ENCODE data around the gene IGFL3.
A peak's percentile ranks its signal among the peaks of the same experiment; 100 is the strongest.
"Not testable (repeated sequence)": the region's sequence is repeated elsewhere in the genome, so short reads cannot be mapped to it uniquely, and the experiment has no call there.

The IGFL3 gene

DNA sequence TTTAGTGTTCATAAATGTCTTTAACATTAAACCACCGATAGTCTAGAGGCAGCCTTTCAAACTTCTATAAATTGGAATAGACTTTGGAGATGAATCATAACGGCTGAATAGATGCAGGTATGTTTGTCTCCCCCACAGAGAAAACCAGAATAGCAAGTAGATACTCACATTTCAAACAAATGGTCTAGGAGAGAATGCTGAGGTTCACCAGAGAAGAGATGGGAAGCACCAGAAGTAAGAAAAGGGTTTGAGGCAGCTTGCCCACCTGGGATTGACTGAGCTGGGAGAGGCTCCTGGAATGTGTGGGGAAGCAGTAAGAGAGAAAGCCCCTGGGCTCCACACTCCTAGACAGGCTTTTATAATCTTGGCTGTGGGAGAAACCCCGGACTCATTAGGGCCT, 6.4 kb downstream of the IGFL3 start:
- DNase-seq, result no peak

GRCh38 chr19:46116121-46116520, 8.4 kb downstream of the IGFL3 start:
- DNase-seq, result no peak

DNA sequence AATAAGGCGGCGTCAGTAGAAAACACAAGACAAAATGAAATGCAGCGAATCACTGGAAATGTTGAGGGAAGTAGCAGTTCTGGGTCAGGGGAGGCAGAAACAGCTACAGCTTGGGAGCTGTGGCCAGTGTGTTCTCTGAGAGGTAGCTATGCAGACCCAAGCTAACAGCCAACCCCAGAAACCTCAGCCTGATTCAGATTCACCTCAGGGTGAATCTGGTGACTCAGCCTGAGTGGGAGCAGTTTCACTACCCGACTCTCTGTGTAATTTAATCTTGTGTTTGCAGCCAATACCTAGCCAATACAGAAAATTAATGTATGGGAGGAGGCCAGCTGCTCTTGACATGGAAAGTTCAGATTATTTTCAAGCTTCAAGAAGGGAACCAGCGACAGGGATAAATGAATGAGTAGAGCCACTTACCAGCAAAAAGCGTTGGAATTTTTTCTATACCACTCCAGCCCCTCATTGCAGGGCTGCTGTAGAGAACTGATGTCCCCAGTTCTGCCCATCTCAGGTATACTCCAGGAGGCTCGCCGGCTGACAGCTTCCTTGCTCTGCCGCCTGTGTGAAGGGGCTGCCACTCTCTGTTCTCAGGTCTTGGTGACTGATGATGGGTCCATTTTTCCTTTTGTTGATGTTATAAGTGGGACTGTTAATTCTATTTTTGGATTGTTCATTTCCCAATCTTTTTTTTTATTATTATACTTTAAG, 8.9 kb downstream of the IGFL3 start:
- no peak for DNase-seq

DNA sequence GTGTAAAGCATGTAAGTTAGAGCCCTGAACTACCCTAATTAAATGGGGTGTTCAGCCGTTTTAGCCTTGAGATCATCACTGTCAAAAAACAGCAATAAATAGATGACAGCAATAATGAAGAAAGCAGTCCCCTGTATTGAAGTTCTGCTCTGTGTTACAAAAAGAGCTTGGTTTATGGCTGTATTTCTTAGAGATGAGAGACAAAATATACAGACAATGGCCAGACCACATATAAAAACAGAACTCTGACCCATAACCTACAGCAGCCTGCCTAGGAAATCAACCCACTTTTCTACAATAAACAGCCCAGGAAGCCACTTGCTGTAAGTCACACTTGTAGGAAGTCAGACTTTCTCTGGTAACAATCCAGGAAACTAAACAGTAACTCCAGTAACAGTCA, 10.8 kb downstream of the IGFL3 start:
- no peak for DNase-seq

DNA sequence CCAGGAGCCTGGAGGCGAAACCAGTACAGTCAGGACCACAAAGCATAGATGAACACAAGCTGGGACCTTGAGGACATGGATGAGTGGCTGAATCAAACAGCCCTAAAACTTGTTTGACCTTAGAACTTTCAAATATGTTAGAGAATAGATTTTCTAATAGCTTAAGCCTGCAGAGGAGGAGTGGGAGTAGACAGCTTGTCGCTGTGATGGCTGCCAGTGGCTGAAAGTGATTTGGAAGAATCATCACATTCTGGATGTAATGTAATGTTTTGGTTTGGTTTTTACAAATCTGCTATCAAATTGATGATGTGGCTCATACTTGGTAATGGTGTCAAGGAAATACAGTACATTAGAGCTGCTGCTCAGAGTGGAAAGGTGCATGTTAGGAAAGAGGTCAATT, 12.0 kb downstream of the IGFL3 start:
- DNase-seq, result no peak

DNA sequence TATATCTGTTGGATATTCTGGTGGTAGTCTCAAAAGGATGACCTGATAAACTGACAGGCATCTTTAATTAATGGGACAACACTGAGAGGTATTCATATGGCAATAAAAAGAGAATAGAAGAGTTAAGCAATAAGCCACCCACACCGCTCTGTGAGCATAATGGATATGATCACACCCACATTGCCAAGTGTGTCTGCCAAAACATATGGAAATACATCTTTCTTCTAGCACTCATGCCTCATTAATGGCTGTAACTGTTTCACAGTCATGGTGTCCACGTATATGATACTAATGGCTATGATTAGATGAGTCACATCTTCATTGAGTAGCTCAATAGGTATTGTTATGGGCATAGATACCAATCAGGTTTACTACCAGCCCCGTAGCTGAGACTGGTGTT, 13.1 kb downstream of the IGFL3 start:
- DNase-seq, result no peak

GRCh38 chr19:46109876-46110275, 14.6 kb downstream of the IGFL3 start:
- DNase-seq, result no peak

DNA sequence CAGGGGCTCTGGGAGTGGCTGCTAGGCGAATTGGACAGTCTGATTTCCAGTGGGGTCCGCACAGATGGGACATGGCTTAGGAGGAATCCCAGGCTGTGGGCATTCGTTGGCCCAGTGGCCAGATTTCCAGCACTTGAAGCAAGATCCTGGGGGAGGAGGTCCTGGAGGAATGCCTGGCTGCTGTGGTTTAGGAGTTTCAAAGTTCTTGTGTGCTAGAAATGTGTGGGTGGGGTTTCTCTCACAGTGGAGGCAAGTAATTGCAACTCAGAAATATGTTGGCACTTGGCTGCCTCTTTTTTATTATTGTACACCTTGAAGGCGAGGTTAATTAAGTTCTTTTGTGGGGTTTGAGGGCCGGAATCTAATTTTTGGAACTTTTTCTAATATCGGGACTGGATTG, 17.1 kb downstream of the IGFL3 start:
- DNase-seq, result no peak

GRCh38 chr19:46102333-46102732, 22.2 kb downstream of the IGFL3 start:
- not testable (repeated sequence) for DNase-seq

DNA sequence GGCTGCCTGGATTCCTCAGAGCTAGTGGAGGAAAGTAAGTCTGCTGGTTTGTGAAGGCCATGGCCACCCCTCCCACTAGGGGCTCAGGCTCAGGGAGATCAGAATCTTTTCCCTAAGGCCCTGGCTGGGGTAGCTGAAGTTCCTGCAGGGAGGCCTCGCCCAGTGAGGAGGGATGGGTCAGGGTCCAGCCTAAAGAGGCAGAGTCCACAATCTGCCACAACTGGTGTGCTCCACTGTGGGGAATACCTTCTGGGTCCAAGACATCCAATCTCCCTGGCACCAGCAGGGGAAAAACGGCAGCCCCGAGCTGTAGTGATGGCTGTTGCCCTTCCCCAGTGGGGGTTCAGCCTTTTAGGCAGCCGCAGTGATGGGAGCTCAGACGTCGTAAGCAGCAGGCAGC, 23.2 kb downstream of the IGFL3 start:
- no peak for DNase-seq

DNA sequence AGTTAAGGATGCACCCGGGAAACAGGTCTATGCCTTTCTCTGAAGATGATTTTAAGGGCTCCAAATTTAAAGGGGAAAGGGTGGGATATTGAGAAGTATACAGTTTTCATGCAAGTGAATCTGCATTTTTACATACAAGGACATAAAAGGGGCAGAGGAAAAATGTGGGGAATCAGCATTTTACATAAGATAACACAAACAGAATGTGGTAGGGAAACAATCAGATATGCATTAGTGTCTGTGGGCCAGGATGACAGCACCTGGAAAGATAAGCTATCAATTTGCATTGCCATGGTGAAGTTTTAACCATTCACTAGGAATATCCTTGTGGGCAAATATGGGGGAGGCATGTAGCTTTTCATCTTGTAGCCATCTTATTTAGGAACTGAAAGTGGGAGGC, 24.1 kb downstream of the IGFL3 start:
- DNase-seq, result no peak

DNA sequence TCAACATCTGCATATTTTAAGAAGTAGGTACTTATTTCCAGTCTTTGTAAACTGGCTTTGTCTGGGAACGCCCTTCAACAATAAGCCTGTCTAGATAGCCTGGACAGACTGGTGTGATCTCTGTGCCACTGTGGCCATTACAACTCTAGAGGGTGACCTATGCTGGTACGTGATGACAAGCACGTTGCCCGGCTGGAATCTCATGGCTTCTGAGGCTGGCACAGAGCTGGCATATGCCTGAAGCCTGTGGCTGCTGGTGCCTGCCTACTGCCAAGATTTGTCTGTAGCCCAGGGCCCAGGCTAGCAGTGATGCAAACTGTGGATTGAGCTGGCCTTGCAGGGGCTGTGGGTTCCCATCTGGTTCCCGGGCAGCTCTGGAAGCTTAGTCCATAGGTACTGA, 34.0 kb downstream of the IGFL3 start:
- no peak for DNase-seq

GRCh38 chr19:46089432-46089831, 35.1 kb downstream of the IGFL3 start:
- no peak for DNase-seq

GRCh38 chr19:46088101-46088500, 36.4 kb downstream of the IGFL3 start:
- no peak for DNase-seq

GRCh38 chr19:46085888-46086287, 38.6 kb downstream of the IGFL3 start:
- DNase-seq, result no peak

GRCh38 chr19:46082728-46083050, 41.8 kb downstream of the IGFL3 start:
- no peak for DNase-seq

GRCh38 chr19:46081928-46082727, 42.4 kb downstream of the IGFL3 start:
- DNase-seq, result no peak

DNA sequence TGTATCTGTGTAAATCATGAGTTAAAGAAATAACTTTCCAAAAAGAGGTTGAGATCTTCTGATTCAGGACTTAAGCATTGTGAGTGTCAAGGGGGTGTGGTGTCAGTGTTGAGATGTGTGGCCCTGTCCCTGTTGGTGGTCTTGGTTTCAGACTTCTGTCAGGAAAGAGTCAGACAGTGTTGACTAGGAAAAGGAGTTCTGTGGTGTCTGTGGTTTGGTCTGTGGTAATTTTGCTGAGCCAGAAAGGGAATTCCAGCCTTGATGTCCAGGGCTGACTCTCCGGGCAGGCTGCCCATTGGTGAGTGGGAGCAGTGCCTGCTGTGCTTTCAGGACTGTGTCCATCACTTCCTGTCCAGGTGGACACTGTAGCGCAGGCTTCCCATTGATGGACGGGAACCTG, 43.9 kb downstream of the IGFL3 start:
- DNase-seq, result no peak

GRCh38 chr19:46079576-46079975, 44.9 kb downstream of the IGFL3 start:
- no peak for DNase-seq

DNA sequence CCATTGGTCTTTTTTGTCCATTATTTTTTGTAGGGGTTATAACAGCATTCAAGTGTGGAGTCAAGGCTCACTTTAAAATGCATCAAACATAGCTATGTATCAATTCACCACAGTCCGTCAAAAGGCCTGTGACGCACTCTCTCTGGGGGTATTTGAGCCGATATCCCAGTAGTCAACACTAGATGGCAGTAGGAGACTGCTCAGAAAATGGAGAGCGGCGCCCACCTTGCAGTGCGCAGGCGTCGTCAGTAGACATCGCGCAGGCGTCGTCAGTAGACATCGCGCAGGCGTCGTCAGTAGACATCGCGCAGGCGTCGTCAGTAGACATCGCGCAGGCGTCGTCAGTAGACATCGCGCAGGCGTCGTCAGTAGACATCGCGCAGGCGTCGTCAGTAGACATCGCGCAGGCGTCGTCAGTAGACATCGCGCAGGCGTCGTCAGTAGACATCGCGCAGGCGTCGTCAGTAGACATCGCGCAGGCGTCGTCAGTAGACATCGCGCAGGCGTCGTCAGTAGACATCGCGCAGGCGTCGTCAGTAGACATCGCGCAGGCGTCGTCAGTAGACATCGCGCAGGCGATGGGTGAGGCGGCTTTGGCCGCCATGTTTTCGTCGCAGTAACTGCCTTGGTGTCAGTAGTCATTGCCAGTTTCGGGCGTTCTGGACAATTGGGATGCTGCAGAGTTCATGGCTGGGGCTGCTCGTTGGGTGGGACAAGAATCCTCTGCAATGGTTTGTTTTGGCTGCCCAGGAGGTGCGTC, 45.7 kb downstream of the IGFL3 start:
- DNase-seq, result not testable (repeated sequence)

GRCh38 chr19:46077815-46078167, 46.7 kb downstream of the IGFL3 start:
- no peak for DNase-seq

DNA sequence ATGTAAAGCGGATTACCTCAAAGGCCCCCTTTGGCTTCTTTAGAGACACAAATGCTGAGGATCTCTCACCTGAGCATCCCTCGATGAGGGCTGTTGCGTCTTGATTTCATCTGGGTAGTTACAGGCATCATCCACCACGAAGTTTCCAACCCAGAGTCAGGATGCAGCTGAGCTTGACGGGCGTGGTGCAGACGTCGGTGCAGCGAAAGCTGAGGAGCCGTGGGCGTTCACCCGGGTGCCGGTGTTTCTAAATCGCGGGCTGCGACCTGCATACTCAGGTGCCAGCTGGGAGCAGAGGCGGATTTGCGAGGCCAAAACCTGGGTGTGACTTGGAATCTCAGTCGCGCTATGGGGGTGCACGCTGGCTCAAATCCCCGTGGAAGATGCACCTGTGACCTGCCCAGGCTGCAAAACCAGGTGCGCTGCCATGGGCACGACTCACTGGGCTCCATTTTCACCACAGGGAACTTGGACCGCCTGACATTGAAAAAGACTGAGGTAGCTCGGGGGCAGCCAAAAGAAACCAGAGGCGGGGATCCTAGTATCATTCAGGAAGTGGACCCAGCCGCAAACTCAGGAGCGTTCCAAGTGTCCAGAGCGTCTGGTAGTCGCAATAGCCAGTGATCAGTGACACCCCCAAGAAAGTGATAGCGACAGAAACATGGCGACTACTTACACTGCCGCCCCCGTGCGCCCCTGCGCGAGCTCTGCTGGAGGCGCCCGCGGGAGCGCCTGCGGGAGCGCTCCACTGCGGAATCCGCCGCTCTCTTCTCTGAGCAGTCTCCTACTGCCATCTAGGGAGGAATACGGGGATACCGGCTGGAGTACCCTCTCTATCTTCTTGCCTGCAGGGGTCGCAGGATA, 47.3 kb downstream of the IGFL3 start:
- peak; percentile 52 for DNase-seq

Measured in NCI-H1417 treated with DMSO at 0.1 percent for 48 hours (cell line).